ENCODE results near the gene KLRC2.
"Not testable (repeated sequence)": the region's sequence is repeated elsewhere in the genome, so short reads cannot be mapped to it uniquely, and the experiment has no call there.

DNA sequence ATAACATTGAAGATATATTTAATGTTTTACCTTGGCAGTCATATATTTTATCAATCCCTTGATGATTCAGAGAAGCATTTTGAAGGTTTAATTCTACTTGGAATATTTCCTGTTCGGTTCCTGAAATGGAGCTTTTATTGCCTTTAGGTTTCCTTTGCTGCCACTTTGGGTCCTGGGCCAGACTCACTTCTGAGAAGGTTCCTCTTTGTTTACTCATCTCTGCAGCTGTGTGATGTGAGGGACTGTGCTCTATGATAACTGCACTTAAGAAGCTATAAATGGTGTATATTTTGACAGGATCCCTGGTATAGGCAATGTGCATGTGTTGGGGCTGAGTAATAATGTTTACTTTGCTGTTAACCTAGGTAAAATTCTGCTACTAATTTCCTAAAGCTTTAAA is 15.5 kb downstream of the KLRC2 start, which contains the start of gene KLRC3:
- not testable (repeated sequence) for TF ChIP-seq FOXM1 (IDR thresholded peaks at IDR 0.05; ENCODE audit: borderline replicate concordance, low read depth); CEBPB (IDR thresholded peaks at IDR 0.05); TAF1 (IDR thresholded peaks at IDR 0.05; ENCODE audit: low read depth); YY1 (IDR thresholded peaks at IDR 0.05; ENCODE audit: low read depth); TCF12 (IDR thresholded peaks at IDR 0.05; ENCODE audit: low read depth); CREB1 (IDR thresholded peaks at IDR 0.05; ENCODE audit: low read depth); NFIC (IDR thresholded peaks at IDR 0.05); EP300 (IDR thresholded peaks at IDR 0.05; ENCODE audit: borderline replicate concordance); TEAD4 (IDR thresholded peaks at IDR 0.05); EGR1 (IDR thresholded peaks at IDR 0.05); ZBTB7A (IDR thresholded peaks at IDR 0.05; ENCODE audit: low read depth)
- TF ChIP-seq, protein P1, sequence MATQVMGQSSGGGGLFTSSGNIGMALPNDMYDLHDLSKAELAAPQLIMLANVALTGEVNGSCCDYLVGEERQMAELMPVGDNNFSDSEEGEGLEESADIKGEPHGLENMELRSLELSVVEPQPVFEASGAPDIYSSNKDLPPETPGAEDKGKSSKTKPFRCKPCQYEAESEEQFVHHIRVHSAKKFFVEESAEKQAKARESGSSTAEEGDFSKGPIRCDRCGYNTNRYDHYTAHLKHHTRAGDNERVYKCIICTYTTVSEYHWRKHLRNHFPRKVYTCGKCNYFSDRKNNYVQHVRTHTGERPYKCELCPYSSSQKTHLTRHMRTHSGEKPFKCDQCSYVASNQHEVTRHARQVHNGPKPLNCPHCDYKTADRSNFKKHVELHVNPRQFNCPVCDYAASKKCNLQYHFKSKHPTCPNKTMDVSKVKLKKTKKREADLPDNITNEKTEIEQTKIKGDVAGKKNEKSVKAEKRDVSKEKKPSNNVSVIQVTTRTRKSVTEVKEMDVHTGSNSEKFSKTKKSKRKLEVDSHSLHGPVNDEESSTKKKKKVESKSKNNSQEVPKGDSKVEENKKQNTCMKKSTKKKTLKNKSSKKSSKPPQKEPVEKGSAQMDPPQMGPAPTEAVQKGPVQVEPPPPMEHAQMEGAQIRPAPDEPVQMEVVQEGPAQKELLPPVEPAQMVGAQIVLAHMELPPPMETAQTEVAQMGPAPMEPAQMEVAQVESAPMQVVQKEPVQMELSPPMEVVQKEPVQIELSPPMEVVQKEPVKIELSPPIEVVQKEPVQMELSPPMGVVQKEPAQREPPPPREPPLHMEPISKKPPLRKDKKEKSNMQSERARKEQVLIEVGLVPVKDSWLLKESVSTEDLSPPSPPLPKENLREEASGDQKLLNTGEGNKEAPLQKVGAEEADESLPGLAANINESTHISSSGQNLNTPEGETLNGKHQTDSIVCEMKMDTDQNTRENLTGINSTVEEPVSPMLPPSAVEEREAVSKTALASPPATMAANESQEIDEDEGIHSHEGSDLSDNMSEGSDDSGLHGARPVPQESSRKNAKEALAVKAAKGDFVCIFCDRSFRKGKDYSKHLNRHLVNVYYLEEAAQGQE (IDR thresholded peaks at IDR 0.05; ENCODE audit: low read depth): not testable (repeated sequence)
- TF ChIP-seq, protein P2, sequence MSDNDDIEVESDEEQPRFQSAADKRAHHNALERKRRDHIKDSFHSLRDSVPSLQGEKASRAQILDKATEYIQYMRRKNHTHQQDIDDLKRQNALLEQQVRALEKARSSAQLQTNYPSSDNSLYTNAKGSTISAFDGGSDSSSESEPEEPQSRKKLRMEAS (IDR thresholded peaks at IDR 0.05): not testable (repeated sequence)
- TF ChIP-seq, protein P3, sequence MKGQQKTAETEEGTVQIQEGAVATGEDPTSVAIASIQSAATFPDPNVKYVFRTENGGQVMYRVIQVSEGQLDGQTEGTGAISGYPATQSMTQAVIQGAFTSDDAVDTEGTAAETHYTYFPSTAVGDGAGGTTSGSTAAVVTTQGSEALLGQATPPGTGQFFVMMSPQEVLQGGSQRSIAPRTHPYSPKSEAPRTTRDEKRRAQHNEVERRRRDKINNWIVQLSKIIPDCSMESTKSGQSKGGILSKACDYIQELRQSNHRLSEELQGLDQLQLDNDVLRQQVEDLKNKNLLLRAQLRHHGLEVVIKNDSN (IDR thresholded peaks at IDR 0.05): not testable (repeated sequence)

Data from Ishikawa (cell line).